HG03159 (cell line): ENCODE results near the gene CACNA2D2.

Experiments used
- ATAC-seq: cut with Tn5 transposase; IDR thresholded peaks from one replicate; pipeline ENCODE4 v1.9.1; 2021; ENCODE audit warnings: mild to moderate bottlenecking, moderate library complexity; ENCODE audit not compliant: unreplicated experiment

CACNA2D2 gene

GRCh38 chr3:50319894-50320625 is 183.4 kb downstream of the CACNA2D2 start:
- ATAC-seq, result no peak

- no peak for ATAC-seq
Measured at GRCh38 chr3:50319181-50319893, 184.1 kb downstream of the CACNA2D2 start.

- ATAC-seq, result no peak
Measured at GRCh38 chr3:50318615-50319014, 184.8 kb downstream of the CACNA2D2 start.

GRCh38 chr3:50318163-50318562 is 185.3 kb downstream of the CACNA2D2 start:
- no peak for ATAC-seq

GRCh38 chr3:50317300-50317699 is 186.1 kb downstream of the CACNA2D2 start:
- ATAC-seq, result no peak

- ATAC-seq, result no peak
Measured at GRCh38 chr3:50316657-50317242, 186.7 kb downstream of the CACNA2D2 start.

- ATAC-seq, result no peak
Measured at GRCh38 chr3:50314816-50315215, 188.6 kb downstream of the CACNA2D2 start.

- ATAC-seq, result no peak
Measured at GRCh38 chr3:50314342-50314741, 189.1 kb downstream of the CACNA2D2 start.
